GM12891 (cell line): ENCODE measurements around the gene MYEOV.

Experiments
- POLR2A ChIP-seq: IDR thresholded peaks from 2 replicates; pipeline ENCODE4 v1.6.1; 2011; ENCODE audit warnings: low read depth, low read length, control low read depth
- POLR2AphosphoS5 ChIP-seq: IDR thresholded peaks from 2 replicates; pipeline ENCODE4 v1.6.1; 2011; ENCODE audit warnings: low read depth, low read length, control low read depth
- SPI1 ChIP-seq: IDR thresholded peaks from 2 replicates; pipeline ENCODE4 v1.6.1; 2011; ENCODE audit warnings: low read depth, low read length, control low read depth
- TAF1 ChIP-seq: IDR thresholded peaks from 2 replicates; pipeline ENCODE4 v1.6.1; 2011; ENCODE audit warnings: low read depth, low read length, control low read depth

GRCh38 chr11:69263736-69264052, 30.3 kb upstream of the MYEOV start:
- TF ChIP-seq POLR2A (no peak), SPI1 (no peak), TAF1 (no peak), POLR2AphosphoS5 (no peak)
